Measurements from ENCODE around the gene HOXB3. TPM values are rescaled to one million over a fixed set of nuclear protein-coding genes. Genes with fewer than 3 reads are reported as not detected.

Gene HOXB3
- total RNA-seq, 1 donor from 2014 or later = not detected

DNA sequence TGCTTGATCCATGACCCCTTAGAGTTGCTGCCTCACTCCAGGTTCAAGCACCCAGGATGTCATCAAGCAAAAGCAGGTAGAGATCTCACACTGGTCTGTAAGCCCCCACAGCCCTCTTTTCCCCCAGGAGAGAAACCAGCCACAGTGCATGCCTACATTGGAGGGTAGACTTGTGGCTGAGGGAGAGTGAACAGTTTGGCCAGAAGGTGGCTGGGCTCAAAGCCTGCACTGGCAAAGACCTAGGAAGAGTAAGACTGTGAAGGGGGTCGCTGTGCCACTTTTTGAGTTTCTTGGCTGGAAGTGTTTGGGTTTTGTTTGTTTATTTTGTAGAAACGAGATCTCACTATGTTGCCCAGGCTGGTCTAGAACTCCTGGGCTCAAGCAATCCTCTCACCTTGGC is 87.7 kb downstream of the HOXB3 start:
- Histone ChIP-seq H3K9me3 (ENCODE audit: low read depth) (no peaks in the 10 kb centered on the region), H3K4me2 (no peak overlapping the region), H3K27ac (no peak overlapping the region), H2AFZ (replicated peaks) (no peak overlapping the region), H3K27me3 (peaks cover 100% of the 10 kb centered on the region), H3K9ac (no peak overlapping the region), H4K20me1 (ENCODE audit: low read depth) (no peaks in the 10 kb centered on the region), H3K36me3 (no peaks in the 10 kb centered on the region), H3F3A (ENCODE audit: low read depth) (no peaks in the 10 kb centered on the region), H3K79me2 (ENCODE audit: low read depth) (no peaks in the 10 kb centered on the region), H3K4me1 (no peaks in the 10 kb centered on the region), H3K4me3 (no peak overlapping the region)
- H3K4me1 Mint-ChIP-seq = peaks cover 9% of the 10 kb centered on the region
- no peak overlapping the region for H3K4me3 Mint-ChIP-seq
- no peaks in the 10 kb centered on the region for H3K36me3 Mint-ChIP-seq
- no peaks in the 10 kb centered on the region for H3K9me3 Mint-ChIP-seq
- peaks cover 45% of the 10 kb centered on the region for H3K27me3 Mint-ChIP-seq (ENCODE audit: insufficient read depth, low read depth)
- no peak overlapping the region for H3K27ac Mint-ChIP-seq
- no peak for DNase-seq (ENCODE audit: low spot score)
- TF ChIP-seq, protein P1, sequence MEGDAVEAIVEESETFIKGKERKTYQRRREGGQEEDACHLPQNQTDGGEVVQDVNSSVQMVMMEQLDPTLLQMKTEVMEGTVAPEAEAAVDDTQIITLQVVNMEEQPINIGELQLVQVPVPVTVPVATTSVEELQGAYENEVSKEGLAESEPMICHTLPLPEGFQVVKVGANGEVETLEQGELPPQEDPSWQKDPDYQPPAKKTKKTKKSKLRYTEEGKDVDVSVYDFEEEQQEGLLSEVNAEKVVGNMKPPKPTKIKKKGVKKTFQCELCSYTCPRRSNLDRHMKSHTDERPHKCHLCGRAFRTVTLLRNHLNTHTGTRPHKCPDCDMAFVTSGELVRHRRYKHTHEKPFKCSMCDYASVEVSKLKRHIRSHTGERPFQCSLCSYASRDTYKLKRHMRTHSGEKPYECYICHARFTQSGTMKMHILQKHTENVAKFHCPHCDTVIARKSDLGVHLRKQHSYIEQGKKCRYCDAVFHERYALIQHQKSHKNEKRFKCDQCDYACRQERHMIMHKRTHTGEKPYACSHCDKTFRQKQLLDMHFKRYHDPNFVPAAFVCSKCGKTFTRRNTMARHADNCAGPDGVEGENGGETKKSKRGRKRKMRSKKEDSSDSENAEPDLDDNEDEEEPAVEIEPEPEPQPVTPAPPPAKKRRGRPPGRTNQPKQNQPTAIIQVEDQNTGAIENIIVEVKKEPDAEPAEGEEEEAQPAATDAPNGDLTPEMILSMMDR (IDR thresholded peaks at IDR 0.05) = no peak
- TF ChIP-seq EZH2 (IDR thresholded peaks at IDR 0.05) (no peak), EZH2phosphoT487 (IDR thresholded peaks at IDR 0.05) (no peak)

DNA sequence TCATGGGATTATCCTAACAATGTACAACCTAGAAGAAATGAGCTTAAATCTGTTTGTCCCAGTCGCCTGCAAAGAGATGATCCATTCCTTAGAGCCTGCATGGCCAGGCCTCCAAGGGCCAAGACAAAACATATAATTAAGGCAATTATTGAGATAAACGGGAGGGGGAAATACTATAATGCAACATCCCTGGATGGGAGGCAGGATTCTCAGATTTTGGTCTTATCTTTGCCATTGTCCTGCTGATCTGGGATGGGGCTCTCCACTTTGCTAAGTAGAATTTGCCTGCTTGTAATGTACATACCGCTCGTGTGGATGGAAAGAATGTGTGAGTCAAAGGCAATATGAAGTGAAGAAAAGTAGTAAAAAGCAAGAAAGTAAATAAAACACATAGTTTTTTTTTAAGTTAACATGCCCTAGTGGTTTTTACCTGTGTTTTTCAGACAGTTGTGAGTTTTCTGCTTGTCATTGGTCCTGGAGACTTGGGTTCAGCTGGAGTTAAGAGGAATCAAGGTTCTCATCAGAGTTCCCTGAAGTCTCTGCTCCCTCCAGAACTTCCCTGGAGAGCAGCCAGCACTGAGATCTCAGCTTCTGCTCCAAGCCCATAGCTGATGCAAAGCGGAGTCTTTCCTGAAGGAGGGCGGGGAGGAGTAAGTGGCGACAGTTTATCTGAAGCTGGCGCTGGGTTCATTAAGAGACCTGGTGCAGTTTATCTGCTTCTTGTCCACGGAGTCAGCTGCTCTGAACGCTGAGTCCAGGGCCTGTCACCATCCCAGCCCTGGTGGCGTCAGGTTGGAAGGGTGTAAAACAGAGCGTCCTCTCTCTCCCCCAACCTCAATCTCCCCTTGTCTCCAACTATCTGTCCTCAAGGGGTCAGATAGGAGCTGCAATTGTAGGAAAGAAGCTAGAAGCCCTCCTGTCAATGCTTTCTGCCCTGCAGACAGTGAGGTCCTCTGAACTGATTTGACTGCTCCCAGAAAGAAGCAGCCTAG is 89.3 kb downstream of the HOXB3 start:
- H3K79me2 ChIP-seq (ENCODE audit: low read depth) = no peaks in the 10 kb centered on the region
- Mint-ChIP-seq H3K9me3 (no peaks in the 10 kb centered on the region), H3K4me1 (peaks cover 2% of the 10 kb centered on the region), H3K27me3 (ENCODE audit: insufficient read depth, low read depth) (peaks cover 47% of the 10 kb centered on the region), H3K27ac (no peak overlapping the region), H3K4me3 (no peak overlapping the region), H3K36me3 (no peaks in the 10 kb centered on the region)
- DNase-seq (ENCODE audit: low spot score) = no peak
- no peak overlapping the region for H3K9ac ChIP-seq
- H3K9me3 ChIP-seq (ENCODE audit: low read depth) = no peaks in the 10 kb centered on the region
- no peaks in the 10 kb centered on the region for H4K20me1 ChIP-seq (ENCODE audit: low read depth)
- H3K4me3 ChIP-seq = no peak overlapping the region
- no peaks in the 10 kb centered on the region for H3F3A ChIP-seq (ENCODE audit: low read depth)
- TF ChIP-seq, protein P1 (IDR thresholded peaks at IDR 0.05) = no peak
- TF ChIP-seq EZH2phosphoT487 (IDR thresholded peaks at IDR 0.05) (no peak), EZH2 (IDR thresholded peaks at IDR 0.05) (peak; percentile 25)
- H3K27me3 ChIP-seq = peaks cover 100% of the 10 kb centered on the region
- H3K4me1 ChIP-seq = no peaks in the 10 kb centered on the region
- H2AFZ ChIP-seq (replicated peaks) = no peak overlapping the region
- no peaks in the 10 kb centered on the region for H3K36me3 ChIP-seq
- no peak overlapping the region for H3K27ac ChIP-seq
- H3K4me2 ChIP-seq = no peak overlapping the region

DNA sequence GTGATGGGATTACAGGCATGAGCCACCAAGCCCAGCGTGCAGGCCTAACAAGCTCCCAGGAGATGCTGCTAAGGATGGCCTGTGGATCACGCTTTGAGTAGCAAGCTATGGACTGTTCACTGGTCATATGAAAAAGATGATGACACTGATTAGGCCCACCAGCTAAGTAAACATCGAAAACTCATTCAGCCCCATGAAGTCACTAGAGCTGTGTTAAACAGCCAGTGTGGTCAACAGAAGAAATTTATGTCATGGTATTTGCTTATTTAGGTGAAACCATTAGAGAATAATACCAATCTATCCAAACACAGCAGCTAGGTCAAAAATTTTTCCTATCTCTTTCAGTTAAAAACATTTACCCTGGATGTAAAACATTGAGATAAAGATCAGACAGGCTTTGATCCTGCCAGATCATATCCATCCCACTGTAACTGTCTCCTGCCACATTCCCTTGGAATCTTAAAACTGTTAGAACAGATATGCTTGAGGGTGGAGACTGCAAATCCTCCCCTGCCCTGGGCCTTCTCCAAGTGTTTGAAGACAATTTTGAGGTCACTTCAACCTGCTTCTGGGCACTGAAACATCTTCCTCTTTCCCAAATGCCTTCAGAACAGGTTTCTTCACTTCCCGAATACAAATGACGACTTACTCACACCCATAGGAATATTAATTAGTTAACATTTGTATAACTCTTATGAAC is 90.2 kb downstream of the HOXB3 start:
- Histone ChIP-seq H3K36me3 (no peaks in the 10 kb centered on the region), H2AFZ (replicated peaks) (no peak overlapping the region), H3K4me1 (no peaks in the 10 kb centered on the region), H3K27ac (no peak overlapping the region), H4K20me1 (ENCODE audit: low read depth) (no peaks in the 10 kb centered on the region), H3K79me2 (ENCODE audit: low read depth) (no peaks in the 10 kb centered on the region), H3K9ac (no peak overlapping the region), H3K4me2 (no peak overlapping the region), H3K4me3 (no peak overlapping the region), H3F3A (ENCODE audit: low read depth) (no peaks in the 10 kb centered on the region), H3K9me3 (ENCODE audit: low read depth) (no peaks in the 10 kb centered on the region), H3K27me3 (peaks cover 100% of the 10 kb centered on the region)
- no peaks in the 10 kb centered on the region for H3K9me3 Mint-ChIP-seq
- H3K36me3 Mint-ChIP-seq = no peaks in the 10 kb centered on the region
- no peak for TF ChIP-seq EZH2 (IDR thresholded peaks at IDR 0.05)
- TF ChIP-seq, protein P1 (IDR thresholded peaks at IDR 0.05) = no peak
- no peak for TF ChIP-seq EZH2phosphoT487 (IDR thresholded peaks at IDR 0.05)
- peaks cover 47% of the 10 kb centered on the region for H3K27me3 Mint-ChIP-seq (ENCODE audit: insufficient read depth, low read depth)
- no peak for DNase-seq (ENCODE audit: low spot score)
- H3K27ac Mint-ChIP-seq = no peak overlapping the region
- H3K4me3 Mint-ChIP-seq = no peak overlapping the region
- H3K4me1 Mint-ChIP-seq = no peaks in the 10 kb centered on the region

Data from neural progenitor cell (in vitro differentiated cells).